Neural progenitor cell (in vitro differentiated cells): Measurements from ENCODE around the gene ZNF625. TPM values are rescaled to one million over a fixed set of nuclear protein-coding genes. Genes with fewer than 3 reads are reported as not detected.

Experiments
- DNase-seq: peaks from one replicate; pipeline ENCODE4 v3.0.0-alpha.2; 2016; ENCODE audit warnings: low spot score
- H2AFZ ChIP-seq: fragments of 200-600 bp; sonication (generic); replicated peaks from 2 replicates; pipeline ENCODE4 v1.6.1; 2016; ENCODE audit warnings: antibody characterized with exemption
- H3F3A ChIP-seq: fragments of 200-600 bp; sonication (generic); 2 replicates; pipeline ENCODE4 v1.6.1; 2016; ENCODE audit warnings: antibody characterized with exemption, low read depth
- H3K27ac ChIP-seq: fragments of 200-600 bp; sonication (generic); 2 replicates; pipeline ENCODE4 v1.5.1; 2016; ENCODE audit warnings: mild to moderate bottlenecking
- H3K27me3 ChIP-seq: fragments of 200-600 bp; sonication (generic); 2 replicates; pipeline ENCODE4 v1.6.1; 2016; ENCODE audit warnings: mild to moderate bottlenecking, moderate library complexity
- H3K36me3 ChIP-seq: fragments of 200-600 bp; sonication (generic); 2 replicates; pipeline ENCODE4 v1.5.1; 2016
- H3K4me1 ChIP-seq: fragments of 200-600 bp; sonication (generic); 2 replicates; pipeline ENCODE4 v1.6.1; 2016; ENCODE audit warnings: mixed run types
- H3K4me2 ChIP-seq: fragments of 200-600 bp; sonication (generic); 2 replicates; pipeline ENCODE4 v1.6.1; 2016
- H3K4me3 ChIP-seq: fragments of 200-600 bp; sonication (generic); 2 replicates; pipeline ENCODE4 v1.5.1; 2016
- H3K79me2 ChIP-seq: fragments of 200-600 bp; sonication (generic); 2 replicates; pipeline ENCODE4 v1.6.1; 2016; ENCODE audit warnings: low read depth
- H3K9ac ChIP-seq: fragments of 200-600 bp; sonication (generic); 2 replicates; pipeline ENCODE4 v1.6.1; 2016
- H3K9me3 ChIP-seq: fragments of 200-600 bp; sonication (generic); 2 replicates; pipeline ENCODE4 v1.5.1; 2016; ENCODE audit warnings: low read depth
- H4K20me1 ChIP-seq: fragments of 200-600 bp; sonication (generic); 2 replicates; pipeline ENCODE4 v1.6.1; 2016; ENCODE audit warnings: low read depth
- H3K27ac Mint-ChIP-seq: 3 replicates; pipeline ENCODE4 v1.8.0; 2021; ENCODE audit warnings: mixed read lengths
- H3K27me3 Mint-ChIP-seq: 2 replicates; pipeline ENCODE4 v1.8.0; 2022; ENCODE audit warnings: low read depth, mild to moderate bottlenecking, inconsistent platforms, moderate library complexity, mixed read lengths; ENCODE audit not compliant: insufficient read depth
- H3K36me3 Mint-ChIP-seq: 3 replicates; pipeline ENCODE4 v1.8.0; 2021; ENCODE audit warnings: mixed read lengths
- H3K4me1 Mint-ChIP-seq: 3 replicates; pipeline ENCODE4 v1.8.0; 2021; ENCODE audit warnings: mixed read lengths
- H3K4me3 Mint-ChIP-seq: 3 replicates; pipeline ENCODE4 v1.8.0; 2021; ENCODE audit warnings: mild to moderate bottlenecking, moderate library complexity, mixed read lengths
- H3K9me3 Mint-ChIP-seq: 3 replicates; pipeline ENCODE4 v1.8.0; 2020; ENCODE audit warnings: mixed read lengths
- EZH2 ChIP-seq: fragments of 200-600 bp; sonication (generic); IDR thresholded peaks from 2 replicates; pipeline ENCODE4 v1.6.1; 2017; ENCODE audit warnings: antibody characterized with exemption, mild to moderate bottlenecking, moderate library complexity
- EZH2phosphoT487 ChIP-seq: fragments of 200-600 bp; sonication (generic); IDR thresholded peaks from 2 replicates; pipeline ENCODE4 v1.6.1; 2017; ENCODE audit warnings: antibody characterized with exemption
- total RNA-seq: library from RNA; depleted of rRNA; stranded (reverse); fragments of >200 nt; gene quantifications from 2 replicates; pipeline ENCODE4 v1.2.3, GENCODE V29; 2015; ENCODE audit warnings: low replicate concordance
- TF ChIP-seq, protein P1 (sequence below): fragments of 200-600 bp; sonication (generic); IDR thresholded peaks from 2 replicates; pipeline ENCODE4 v1.5.1; 2017; ENCODE audit warnings: antibody characterized with exemption, mild to moderate bottlenecking

The ZNF625 gene
- 39.8 and 42.9 TPM in 2 replicates for total RNA-seq

DNA sequence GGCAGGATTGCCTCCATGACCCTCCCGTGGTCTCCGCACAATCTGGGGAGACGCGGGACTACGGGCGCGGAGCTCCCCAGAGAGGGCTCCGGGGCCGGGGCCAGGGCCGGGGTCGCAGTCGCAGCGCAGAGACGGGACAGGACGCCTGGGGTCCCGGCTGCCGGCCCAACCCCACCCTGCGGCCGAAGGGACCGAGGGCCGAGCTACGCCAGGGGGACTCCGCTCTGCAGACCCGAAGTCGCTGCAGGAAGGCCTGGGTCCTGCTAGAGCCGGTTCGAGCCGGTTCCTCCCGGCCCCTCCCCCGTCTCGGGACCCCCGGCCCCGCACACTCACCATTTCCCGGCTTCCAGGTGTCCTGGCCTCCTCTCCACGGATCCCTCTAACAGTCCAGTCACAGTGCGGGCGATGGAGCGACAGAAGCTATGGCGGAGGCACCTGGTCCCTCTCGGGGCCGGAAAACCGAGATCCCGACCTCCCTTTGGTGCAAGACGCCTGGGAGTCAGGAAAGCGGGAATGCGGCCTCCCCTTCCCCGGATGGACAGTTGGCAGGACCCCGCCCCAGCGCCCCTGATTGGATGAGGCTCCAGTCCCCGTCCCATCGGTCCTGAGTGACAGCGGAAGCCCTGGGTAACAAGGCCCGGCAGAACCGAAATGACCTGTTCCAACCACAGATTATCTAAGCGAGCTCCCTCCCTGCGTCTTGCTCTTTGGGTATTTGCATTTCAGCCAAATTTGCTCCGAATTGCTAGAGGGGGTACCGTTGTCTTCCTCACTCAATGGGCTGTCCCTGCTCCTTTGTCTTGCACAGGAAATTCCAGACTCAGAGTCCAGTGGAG is at the start of gene ZNF625:
ZNF625 (minus strand) TSS at position 512 of the 836 bp plus-strand sequence; CDS start at position 336, 176 bp downstream.
- Histone ChIP-seq H3K4me1 (peaks cover 11% of the 10 kb centered on the region), H3F3A (peaks cover 5% of the 10 kb centered on the region), H3K4me2 (peak within 1 kb of the TSS; percentile 86), H3K9me3 (no peaks in the 10 kb centered on the region), H3K27me3 (no peaks in the 10 kb centered on the region), H3K36me3 (peaks cover 16% of the 10 kb centered on the region), H3K27ac (peak within 1 kb of the TSS; percentile 99), H4K20me1 (no peaks in the 10 kb centered on the region), H3K79me2 (peaks cover 51% of the 10 kb centered on the region), H3K9ac (peak within 1 kb of the TSS; percentile 99), H3K4me3 (peak within 1 kb of the TSS; percentile 80), H2AFZ (peak within 1 kb of the TSS; percentile 93)
- peak; percentile 97 for DNase-seq
- peak within 1 kb of the TSS; percentile 91 for H3K27ac Mint-ChIP-seq
- TF ChIP-seq EZH2 (no peak), EZH2phosphoT487 (no peak)
- TF ChIP-seq, protein P1, sequence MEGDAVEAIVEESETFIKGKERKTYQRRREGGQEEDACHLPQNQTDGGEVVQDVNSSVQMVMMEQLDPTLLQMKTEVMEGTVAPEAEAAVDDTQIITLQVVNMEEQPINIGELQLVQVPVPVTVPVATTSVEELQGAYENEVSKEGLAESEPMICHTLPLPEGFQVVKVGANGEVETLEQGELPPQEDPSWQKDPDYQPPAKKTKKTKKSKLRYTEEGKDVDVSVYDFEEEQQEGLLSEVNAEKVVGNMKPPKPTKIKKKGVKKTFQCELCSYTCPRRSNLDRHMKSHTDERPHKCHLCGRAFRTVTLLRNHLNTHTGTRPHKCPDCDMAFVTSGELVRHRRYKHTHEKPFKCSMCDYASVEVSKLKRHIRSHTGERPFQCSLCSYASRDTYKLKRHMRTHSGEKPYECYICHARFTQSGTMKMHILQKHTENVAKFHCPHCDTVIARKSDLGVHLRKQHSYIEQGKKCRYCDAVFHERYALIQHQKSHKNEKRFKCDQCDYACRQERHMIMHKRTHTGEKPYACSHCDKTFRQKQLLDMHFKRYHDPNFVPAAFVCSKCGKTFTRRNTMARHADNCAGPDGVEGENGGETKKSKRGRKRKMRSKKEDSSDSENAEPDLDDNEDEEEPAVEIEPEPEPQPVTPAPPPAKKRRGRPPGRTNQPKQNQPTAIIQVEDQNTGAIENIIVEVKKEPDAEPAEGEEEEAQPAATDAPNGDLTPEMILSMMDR, result no peak
- H3K4me3 Mint-ChIP-seq, result peak within 1 kb of the TSS; percentile 94
- peaks cover 10% of the 10 kb centered on the region for H3K4me1 Mint-ChIP-seq
- H3K9me3 Mint-ChIP-seq, result peaks cover 49% of the 10 kb centered on the region
- H3K36me3 Mint-ChIP-seq, result peaks cover 31% of the 10 kb centered on the region
- H3K27me3 Mint-ChIP-seq, result peaks cover 12% of the 10 kb centered on the region

DNA sequence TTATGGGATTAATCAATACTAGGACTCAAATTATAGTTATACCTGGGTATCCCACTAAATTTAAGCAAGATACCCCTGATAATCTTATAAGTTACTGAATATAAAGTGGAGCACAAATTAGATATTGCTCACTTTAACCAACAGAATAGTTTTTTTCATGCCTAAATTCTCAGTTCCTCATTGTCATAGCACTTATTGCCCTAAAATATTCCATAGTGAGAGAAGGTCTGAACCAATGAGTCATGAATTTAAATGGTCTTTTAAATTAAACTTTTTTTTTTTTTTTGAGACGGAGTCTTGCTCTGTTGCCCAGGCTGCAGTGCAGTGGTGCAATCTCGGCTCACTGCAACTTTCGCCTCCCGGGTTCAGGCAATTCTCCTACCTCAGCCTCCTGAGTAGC is 48.8 kb upstream of the ZNF625 start:
- Histone ChIP-seq H3K36me3 (peaks cover 9% of the 10 kb centered on the region), H3K9me3 (peaks cover 38% of the 10 kb centered on the region), H4K20me1 (no peaks in the 10 kb centered on the region), H3K4me3 (no peak overlapping the region), H3F3A (peaks cover 4% of the 10 kb centered on the region), H2AFZ (no peak overlapping the region), H3K27me3 (no peaks in the 10 kb centered on the region), H3K4me1 (no peaks in the 10 kb centered on the region), H3K4me2 (no peak overlapping the region), H3K27ac (no peak overlapping the region), H3K9ac (no peak overlapping the region), H3K79me2 (no peaks in the 10 kb centered on the region)
- peaks cover 81% of the 10 kb centered on the region for H3K9me3 Mint-ChIP-seq
- H3K4me1 Mint-ChIP-seq, result no peaks in the 10 kb centered on the region
- no peaks in the 10 kb centered on the region for H3K27me3 Mint-ChIP-seq
- H3K36me3 Mint-ChIP-seq, result peaks cover 44% of the 10 kb centered on the region
- no peak for DNase-seq
- H3K27ac Mint-ChIP-seq, result no peak overlapping the region
- H3K4me3 Mint-ChIP-seq, result no peak overlapping the region
- no peak for TF ChIP-seq EZH2
- TF ChIP-seq, protein P1, result no peak
- TF ChIP-seq EZH2phosphoT487, result no peak

GRCh38 chr19:12202250-12202649 is 45.7 kb upstream of the ZNF625 start:
- no peaks in the 10 kb centered on the region for H3K79me2 ChIP-seq
- Mint-ChIP-seq H3K27me3 (no peaks in the 10 kb centered on the region), H3K4me3 (no peak overlapping the region), H3K27ac (no peak overlapping the region), H3K36me3 (peaks cover 35% of the 10 kb centered on the region), H3K9me3 (peaks cover 77% of the 10 kb centered on the region), H3K4me1 (no peaks in the 10 kb centered on the region)
- no peaks in the 10 kb centered on the region for H3K27me3 ChIP-seq
- no peaks in the 10 kb centered on the region for H3F3A ChIP-seq
- H3K4me3 ChIP-seq, result no peak overlapping the region
- no peaks in the 10 kb centered on the region for H4K20me1 ChIP-seq
- H2AFZ ChIP-seq, result no peak overlapping the region
- peaks cover 26% of the 10 kb centered on the region for H3K9me3 ChIP-seq
- H3K4me2 ChIP-seq, result no peak overlapping the region
- H3K4me1 ChIP-seq, result no peaks in the 10 kb centered on the region
- H3K27ac ChIP-seq, result no peak overlapping the region
- peak; percentile 48 for DNase-seq
- H3K9ac ChIP-seq, result no peak overlapping the region
- TF ChIP-seq, protein P1, result peak; percentile 49
- no peak for TF ChIP-seq EZH2
- peaks cover 4% of the 10 kb centered on the region for H3K36me3 ChIP-seq
